MM.1S (cell line): ENCODE results near the gene PLA2G10.

Experiments used
- CTCF ChIP-seq: fragments of 300-600 bp; sonication (generic); IDR thresholded peaks from 2 replicates; pipeline ENCODE4 v1.5.1; 2016; ENCODE audit warnings: antibody characterized with exemption, low read length, mixed read lengths
- EZH2 ChIP-seq: fragments of 300-600 bp; sonication (generic); optimal IDR thresholded peaks from 2 replicates; pipeline ENCODE3; 2017; ENCODE audit warnings: low read depth, mild to moderate bottlenecking, antibody characterized with exemption, low read length, mixed read lengths
- EZH2phosphoT487 ChIP-seq: fragments of 300-600 bp; sonication (generic); IDR thresholded peaks from 2 replicates; pipeline ENCODE4 v1.6.1; 2018; ENCODE audit warnings: antibody characterized with exemption, low read length

- TF ChIP-seq CTCF (no peak), EZH2phosphoT487 (no peak), EZH2 (no peak)
Measured at GRCh38 chr16:14652726-14653125, 41.4 kb downstream of the PLA2G10 start.
